ENCODE data around the gene PRSS12. TPM values are rescaled to one million over a fixed set of nuclear protein-coding genes. Genes with fewer than 3 reads are reported as not detected.

The PRSS12 gene
- total RNA-seq, 2 experiments from 2014 or later = not detected

DNA sequence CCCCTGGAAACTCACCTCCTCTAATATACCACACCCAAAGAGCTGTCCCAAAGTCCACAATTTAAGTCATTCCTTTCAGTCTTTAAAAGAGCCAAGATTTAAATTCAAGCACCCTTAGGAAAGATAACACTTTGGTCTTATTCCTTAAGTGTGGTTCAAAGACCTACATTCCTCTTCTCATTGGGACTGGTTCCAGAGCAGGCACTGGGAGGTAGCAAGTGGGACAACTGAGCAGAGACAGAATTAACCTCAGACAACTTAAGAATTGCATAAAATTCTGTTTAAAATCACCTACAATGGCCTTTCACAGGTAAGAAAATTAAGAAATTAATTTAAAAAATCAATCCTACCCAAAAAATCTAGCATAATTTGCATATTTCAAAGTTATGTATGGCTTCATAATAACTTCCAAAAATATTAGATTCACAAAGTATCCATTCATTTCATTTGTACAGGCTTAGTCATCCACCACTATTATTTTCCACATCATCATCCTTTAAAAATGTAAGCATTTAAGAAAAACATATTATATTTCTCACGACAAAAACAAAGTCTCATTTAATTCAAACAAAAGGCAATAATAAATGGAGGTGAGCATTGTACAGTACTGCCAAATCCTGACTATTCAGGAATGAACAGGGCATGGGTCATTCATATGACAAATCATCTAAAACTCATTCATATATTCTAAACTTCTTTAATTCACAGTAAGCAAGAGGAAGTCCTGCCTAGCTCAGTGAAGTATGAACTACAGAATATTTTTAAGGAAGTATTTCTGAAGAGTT lies 13.6 kb downstream of the PRSS12 start:
- Histone ChIP-seq H4K20me1 (ENCODE audit: insufficient read depth, low read length) (no peaks in the 10 kb centered on the region), H3K79me2 (ENCODE audit: insufficient read depth, low read depth, low read length) (no peaks in the 10 kb centered on the region), H3K9me3 (ENCODE audit: low read length) (no peaks in the 10 kb centered on the region), H3K4me1 (ENCODE audit: insufficient read depth, low read length, poor library complexity, severe bottlenecking) (no peaks in the 10 kb centered on the region), H3K4me3 (ENCODE audit: low read depth, low read length, poor library complexity, severe bottlenecking) (no peak overlapping the region), H2AFZ (ENCODE audit: low read length) (no peak overlapping the region), H3K9me2 (ENCODE audit: insufficient read depth, low read length) (no peaks in the 10 kb centered on the region), H3K36me3 (ENCODE audit: insufficient read depth, low read length) (no peaks in the 10 kb centered on the region), H3K27ac (ENCODE audit: low read depth, low read length, poor library complexity, severe bottlenecking) (no peak overlapping the region), H3K4me2 (ENCODE audit: low read length) (no peak overlapping the region)
- ChIA-PET POLR2A (interaction anchor here (1.0 kb wide), 1 partner anchor 332 kb away, joined by 3 read pairs; no protein-coding TSS in a partner anchor), CTCF (ENCODE audit: unreplicated experiment) (no interaction called here)
- no peak for TF ChIP-seq EZH2phosphoT487 (IDR thresholded peaks at IDR 0.05; ENCODE audit: borderline replicate concordance, low read depth, low read length)
- no peak for TF ChIP-seq CTCF (conservative IDR thresholded peaks at IDR 0.05; ENCODE audit: low read length)
- DNase-seq (ENCODE audit: low spot score) = no peak
- intact Hi-C loops (cut with micrococcal nuclease; ENCODE audit: unreplicated experiment) = no loop called here
- no TSS peak for BruUV-seq (replicated peaks)

DNA sequence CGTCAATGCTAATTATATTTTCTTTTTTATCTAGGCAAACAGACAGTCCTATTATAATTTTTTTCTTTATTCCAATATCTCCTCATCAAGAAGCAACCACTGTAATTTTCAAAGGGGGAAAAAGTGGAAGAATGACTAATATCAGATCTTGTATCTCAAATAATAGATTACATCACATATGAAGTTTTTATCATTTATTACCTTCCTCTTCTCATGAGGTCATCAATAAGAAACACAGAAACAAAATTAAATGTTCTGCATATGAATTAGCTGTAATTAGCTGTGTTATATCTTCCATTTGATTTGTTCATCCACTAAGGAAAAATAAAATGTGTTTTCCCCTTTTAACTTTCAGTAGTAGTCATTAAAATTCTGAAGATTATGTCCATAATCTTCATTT lies 14.3 kb downstream of the PRSS12 start:
- Histone ChIP-seq H3K79me2 (ENCODE audit: insufficient read depth, low read depth, low read length) (no peaks in the 10 kb centered on the region), H3K4me3 (ENCODE audit: low read depth, low read length, poor library complexity, severe bottlenecking) (no peak overlapping the region), H3K36me3 (ENCODE audit: insufficient read depth, low read length) (no peaks in the 10 kb centered on the region), H4K20me1 (ENCODE audit: insufficient read depth, low read length) (no peaks in the 10 kb centered on the region), H3K27ac (ENCODE audit: low read depth, low read length, poor library complexity, severe bottlenecking) (no peak overlapping the region), H3K4me1 (ENCODE audit: insufficient read depth, low read length, poor library complexity, severe bottlenecking) (no peaks in the 10 kb centered on the region), H3K4me2 (ENCODE audit: low read length) (no peak overlapping the region), H3K9me3 (ENCODE audit: low read length) (no peaks in the 10 kb centered on the region), H2AFZ (ENCODE audit: low read length) (no peak overlapping the region), H3K9me2 (ENCODE audit: insufficient read depth, low read length) (no peaks in the 10 kb centered on the region)
- BruUV-seq (replicated peaks) = no TSS peak
- ChIA-PET CTCF (ENCODE audit: unreplicated experiment) (no interaction called here), POLR2A (no interaction called here)
- DNase-seq (ENCODE audit: low spot score) = no peak
- TF ChIP-seq EZH2phosphoT487 (IDR thresholded peaks at IDR 0.05; ENCODE audit: borderline replicate concordance, low read depth, low read length) (no peak), CTCF (conservative IDR thresholded peaks at IDR 0.05; ENCODE audit: low read length) (no peak)
- intact Hi-C loops (cut with micrococcal nuclease; ENCODE audit: unreplicated experiment) = no loop called here

DNA sequence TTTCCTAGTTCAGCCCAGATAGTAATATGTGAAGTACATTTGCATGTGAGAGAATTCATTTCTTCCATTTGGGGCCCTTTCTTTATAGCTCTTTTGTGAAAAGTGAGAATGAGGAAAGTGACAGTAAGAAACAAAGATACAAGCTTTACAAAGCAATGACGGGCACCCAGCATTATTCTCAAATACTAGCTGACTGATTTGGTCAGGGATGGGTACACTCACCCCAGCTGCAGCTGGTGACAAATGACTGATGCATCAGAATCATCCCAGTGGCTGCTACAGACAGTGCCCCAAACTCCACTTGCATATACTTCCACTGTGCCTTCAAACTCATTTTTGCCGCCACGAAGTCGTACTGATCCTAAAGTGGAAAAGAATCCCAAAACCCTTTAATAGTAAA lies 14.8 kb downstream of the PRSS12 start:
- TF ChIP-seq EZH2phosphoT487 (IDR thresholded peaks at IDR 0.05; ENCODE audit: borderline replicate concordance, low read depth, low read length) = no peak
- TF ChIP-seq CTCF (conservative IDR thresholded peaks at IDR 0.05; ENCODE audit: low read length) = no peak
- CTCF ChIA-PET (ENCODE audit: unreplicated experiment) = no interaction called here
- intact Hi-C loops (cut with micrococcal nuclease; ENCODE audit: unreplicated experiment) = no loop called here

More for the DNA sequence above, 14.8 kb downstream of the PRSS12 start:
- Histone ChIP-seq H3K79me2 (ENCODE audit: insufficient read depth, low read depth, low read length) (no peaks in the 10 kb centered on the region), H2AFZ (ENCODE audit: low read length) (no peak overlapping the region), H3K9me2 (ENCODE audit: insufficient read depth, low read length) (no peaks in the 10 kb centered on the region), H3K4me1 (ENCODE audit: insufficient read depth, low read length, poor library complexity, severe bottlenecking) (no peaks in the 10 kb centered on the region), H3K27ac (ENCODE audit: low read depth, low read length, poor library complexity, severe bottlenecking) (no peak overlapping the region), H3K9me3 (ENCODE audit: low read length) (no peaks in the 10 kb centered on the region), H3K36me3 (ENCODE audit: insufficient read depth, low read length) (no peaks in the 10 kb centered on the region), H3K4me3 (ENCODE audit: low read depth, low read length, poor library complexity, severe bottlenecking) (no peak overlapping the region), H4K20me1 (ENCODE audit: insufficient read depth, low read length) (no peaks in the 10 kb centered on the region), H3K4me2 (ENCODE audit: low read length) (no peak overlapping the region)
- BruUV-seq (replicated peaks) = no TSS peak
- DNase-seq (ENCODE audit: low spot score) = no peak
- POLR2A ChIA-PET = interaction anchor here (1.3 kb wide), 1 partner anchor 12 kb away, joined by 3 read pairs; no protein-coding TSS in a partner anchor
